Measurements from ENCODE around the gene GNMT.
"Not testable (repeated sequence)": the region's sequence is repeated elsewhere in the genome, so short reads cannot be mapped to it uniquely, and the experiment has no call there.

Gene GNMT

DNA sequence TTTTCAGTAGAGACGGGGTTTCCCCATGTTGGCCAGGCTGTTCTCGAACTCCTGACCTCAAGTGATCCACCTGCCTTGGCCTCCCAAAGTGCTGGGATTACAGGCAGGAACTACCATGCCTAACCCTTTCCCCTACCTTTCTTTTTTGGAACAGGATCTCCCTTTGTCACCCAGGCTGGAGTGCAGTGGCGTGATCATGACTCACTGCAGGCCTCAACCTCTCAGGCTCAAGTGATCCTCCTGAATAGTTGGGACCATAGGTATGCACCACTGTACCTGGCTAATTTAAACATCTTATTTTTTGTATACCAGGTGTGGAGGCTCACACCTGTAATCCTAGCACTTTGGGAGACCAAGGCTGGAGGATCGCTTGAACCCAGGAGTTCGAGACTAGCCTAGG lies 19.2 kb upstream of the GNMT start:
- DNase-seq, result not testable (repeated sequence)

DNA sequence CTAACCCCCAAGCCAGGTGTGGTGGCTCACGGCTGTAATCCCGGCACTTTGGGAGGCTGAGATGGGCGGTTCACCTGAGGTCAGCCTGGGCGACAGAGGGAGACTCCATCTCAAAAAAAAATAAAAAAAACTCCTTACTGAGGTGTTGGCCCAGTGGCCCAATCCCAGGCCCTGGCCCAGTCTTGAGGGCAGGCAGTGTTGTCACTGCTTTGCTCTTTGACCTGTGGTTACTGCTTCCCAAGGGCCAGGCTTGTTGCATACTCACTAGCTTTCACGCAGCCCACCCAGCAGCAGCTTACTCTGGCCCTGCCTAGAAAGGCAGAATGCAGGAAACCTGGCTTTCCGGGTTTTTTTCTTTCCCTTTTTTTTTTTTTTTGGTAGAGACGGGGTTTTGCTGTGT lies 18.1 kb upstream of the GNMT start:
- DNase-seq, result no peak

DNA sequence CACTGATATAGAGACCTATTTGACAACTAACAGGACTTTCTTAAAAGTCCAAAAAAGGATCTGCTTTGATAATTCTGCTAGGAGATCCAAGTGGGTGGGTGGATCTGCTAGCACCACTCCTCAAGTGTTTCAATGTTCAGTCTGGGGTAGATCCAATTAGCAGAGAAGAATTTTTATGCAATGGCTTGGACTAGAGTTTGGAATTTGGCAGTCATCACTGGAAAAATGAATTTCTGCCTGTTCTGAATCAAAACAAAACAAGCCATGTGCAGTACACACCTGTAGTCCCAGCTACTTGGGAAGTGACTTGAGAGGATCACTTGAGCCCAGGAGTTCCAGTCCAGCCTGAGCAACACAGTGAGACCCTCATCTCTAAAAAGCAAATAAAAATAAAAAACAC lies 12.6 kb upstream of the GNMT start:
- DNase-seq, result no peak

DNA sequence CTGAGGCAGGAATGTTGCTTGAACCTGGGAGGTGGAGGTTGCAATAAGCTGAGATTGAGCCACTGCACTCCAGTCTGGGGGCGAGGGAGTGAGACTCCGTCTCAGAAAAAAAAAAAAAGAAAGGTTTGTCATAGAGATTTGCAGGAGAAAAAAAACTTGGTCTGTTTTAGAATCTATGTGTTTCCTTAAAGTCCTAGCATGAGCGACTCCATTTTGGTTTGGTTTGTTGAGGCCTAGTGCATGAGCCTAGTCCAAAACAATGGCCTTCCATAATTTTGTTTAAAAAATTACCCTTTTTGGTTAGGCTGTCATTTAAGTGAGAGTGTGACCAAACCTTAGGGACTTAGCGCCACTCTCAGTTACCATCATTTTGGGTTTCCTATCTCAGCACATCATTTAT lies 8.2 kb upstream of the GNMT start:
- no peak for DNase-seq

DNA sequence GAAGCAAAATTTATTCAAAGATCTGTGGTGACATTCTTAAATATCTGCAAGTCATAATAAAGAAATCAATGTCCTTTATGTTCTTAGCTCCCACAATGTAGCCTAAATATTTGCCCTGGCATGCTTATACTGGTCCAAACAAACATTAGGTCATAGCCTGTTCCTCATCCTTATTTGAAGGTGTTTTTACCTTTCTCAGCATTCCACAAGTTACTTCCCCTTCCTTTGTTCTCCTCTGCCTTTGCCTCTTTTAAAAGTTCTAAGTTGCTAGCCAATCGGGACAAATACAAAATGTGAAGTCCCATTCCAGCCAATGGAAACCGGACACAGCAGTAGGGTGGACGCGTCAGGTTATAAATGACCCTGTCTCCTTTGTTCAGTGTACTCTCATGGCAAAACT lies 6.1 kb upstream of the GNMT start:
- not testable (repeated sequence) for DNase-seq

DNA sequence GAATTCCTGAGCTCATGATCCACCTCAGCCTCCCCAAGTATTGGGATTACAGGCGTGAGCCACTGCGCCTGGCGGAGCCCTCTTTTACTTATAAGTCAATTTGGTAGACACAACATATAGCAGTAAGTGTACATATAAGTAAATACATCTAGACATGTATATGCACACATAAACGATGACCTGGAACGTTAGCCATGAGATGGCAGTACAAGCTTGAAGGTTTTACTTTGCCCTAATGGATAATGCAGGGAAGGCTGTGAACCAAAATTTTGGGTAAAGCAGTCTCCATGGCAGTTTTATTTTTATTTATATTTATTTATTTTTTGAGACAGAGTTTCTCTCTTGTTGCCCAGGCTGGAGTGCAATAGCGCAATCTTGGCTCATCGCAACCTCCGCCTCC lies 2.4 kb upstream of the GNMT start:
- no peak for DNase-seq

DNA sequence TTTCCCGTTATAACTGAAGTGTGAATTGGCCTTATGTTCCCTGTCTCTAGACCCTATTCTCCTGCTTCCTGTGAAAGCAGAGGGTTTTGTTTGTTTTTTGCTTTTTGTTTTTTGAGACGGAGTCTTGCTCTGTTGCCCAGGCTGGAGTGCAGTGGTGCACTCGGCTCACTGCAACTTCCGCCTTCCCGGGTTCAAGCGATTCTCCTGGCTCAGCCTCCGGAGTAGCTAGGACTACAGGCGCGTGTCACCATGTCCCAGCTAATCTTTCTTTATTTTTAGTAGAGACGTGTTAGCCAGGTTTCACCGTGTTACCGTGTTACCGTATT lies 674 bp upstream of the GNMT start:
- DNase-seq, result no peak

DNA sequence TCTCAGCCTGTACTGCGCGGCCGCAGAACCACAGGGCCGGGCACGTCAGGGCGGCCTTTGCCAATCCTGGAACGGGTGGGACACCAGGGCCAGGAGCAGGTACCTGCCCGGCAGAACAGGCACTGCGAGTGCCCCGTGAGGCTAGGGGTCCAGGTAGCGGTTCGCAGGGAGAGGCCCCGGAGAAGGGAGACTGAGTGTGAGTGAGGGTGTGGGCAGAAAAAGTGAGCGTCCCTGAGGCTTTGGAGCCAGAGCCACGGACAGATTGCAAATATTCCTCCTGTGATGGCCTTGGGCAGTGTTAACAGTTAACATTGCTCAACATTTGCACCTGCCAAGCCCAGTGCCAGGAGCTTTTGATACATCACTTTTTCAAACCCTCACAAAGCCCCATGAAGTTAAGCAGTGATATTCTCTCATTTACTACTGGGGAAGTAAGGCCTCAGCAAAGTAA lies 491 bp downstream of the GNMT start:
- DNase-seq, result no peak

DNA sequence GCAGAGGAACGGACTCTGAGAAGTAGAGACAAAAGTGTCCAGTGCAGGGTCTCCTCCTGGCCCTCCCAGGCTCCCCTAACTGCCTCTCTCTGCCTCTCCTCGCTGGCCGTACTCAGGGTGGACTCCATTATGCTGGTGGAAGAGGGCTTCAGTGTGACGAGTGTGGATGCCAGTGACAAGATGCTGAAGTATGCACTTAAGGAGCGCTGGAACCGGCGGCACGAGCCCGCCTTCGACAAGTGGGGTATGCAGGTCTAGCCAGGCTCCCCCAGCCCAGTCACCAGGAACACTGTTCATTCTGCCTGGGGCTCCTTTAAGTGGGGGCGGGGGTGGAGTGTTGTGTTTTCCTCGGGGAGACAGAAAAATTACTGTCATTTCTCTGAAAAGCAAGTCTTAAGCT lies 1.5 kb downstream of the GNMT start:
- no peak for DNase-seq

DNA sequence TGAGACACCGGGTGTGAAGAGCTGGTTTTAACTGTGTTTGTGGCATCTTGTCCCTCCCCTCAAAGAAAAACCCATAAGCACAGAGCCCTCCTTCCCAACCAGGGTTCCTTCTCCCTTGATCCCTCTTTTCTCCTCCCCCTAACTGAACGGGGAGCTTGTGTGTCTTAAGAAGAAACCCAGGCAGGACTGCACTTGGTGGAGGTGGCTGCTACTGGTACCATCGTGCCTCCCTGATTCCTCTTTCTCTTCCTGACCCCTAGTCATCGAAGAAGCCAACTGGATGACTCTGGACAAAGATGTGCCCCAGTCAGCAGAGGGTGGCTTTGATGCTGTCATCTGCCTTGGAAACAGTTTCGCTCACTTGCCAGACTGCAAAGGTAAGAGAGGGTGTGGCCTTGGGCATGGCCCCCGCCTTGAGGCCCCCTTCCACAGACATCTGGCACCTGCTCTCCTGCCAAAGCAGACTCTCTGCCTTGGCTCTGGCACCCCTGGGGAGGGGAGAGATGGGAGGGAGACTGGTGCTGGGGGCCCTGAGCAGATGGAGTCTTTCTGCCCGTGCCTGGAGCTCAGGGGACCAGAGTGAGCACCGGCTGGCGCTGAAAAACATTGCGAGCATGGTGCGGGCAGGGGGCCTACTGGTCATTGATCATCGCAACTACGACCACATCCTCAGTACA lies 2.1 kb downstream of the GNMT start:
- no peak for DNase-seq

DNA sequence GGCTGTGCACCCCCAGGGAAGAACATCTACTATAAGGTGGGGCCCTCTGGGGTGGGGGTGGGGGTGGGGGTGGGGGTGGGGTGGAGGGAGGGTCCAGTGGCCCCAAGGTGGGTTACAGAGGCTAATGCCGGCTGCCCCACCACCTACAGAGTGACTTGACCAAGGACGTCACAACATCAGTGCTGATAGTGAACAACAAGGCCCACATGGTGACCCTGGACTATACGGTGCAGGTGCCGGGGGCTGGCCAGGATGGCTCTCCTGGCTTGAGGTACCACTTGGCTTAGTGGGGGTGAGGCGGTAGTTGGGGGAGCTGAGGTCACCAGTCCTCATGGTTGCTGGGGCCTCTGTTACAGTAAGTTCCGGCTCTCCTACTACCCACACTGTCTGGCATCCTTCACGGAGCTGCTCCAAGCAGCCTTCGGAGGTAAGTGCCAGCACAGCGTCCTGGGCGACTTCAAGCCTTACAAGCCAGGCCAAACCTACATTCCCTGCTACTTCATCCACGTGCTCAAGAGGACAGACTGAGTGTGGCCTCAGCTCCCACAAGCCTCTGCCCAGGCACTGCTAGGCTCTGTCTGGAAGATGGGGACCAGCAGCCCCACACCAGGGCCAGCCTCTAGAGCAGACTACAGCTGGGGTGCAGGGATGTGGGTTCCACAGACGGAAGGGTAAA lies 2.8 kb downstream of the GNMT start:
- DNase-seq, result no peak

DNA sequence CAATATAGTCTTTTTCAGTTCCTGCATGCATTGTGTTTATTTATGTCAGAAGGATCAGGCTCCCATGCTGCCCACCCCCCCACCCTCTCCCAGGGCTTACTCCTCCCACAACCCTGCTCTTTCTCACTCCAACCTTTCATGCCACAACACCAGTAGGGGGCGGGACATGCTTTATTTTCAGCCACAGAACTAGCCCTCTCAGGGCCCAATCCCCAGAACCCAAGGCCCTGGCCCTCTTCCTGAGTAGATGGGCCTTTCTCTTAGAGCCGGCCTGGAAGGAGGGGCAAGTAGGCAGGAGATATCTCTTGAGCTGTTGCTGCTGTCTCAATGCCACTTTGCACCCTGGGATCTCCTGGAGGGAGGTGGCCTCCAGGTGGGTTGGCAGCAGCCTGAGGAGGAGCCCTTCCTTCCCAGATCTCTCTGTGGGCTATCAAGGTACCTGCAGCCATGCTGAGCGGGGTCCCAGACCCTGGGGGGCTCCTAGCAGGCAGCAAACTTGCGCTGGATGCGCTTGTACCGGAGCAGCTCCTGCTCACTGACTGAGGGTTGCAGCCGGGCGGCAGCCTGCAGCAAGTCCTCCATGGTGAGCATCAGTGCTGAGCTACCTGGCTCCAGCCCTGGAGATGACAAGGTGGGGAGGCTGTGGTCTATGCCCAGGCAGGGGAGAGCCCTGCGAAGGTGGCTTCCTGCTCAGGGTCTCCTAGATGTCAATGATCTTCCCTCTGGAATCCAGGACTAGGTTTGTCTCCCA lies 3.5 kb downstream of the GNMT start:
- DNase-seq, result no peak

DNA sequence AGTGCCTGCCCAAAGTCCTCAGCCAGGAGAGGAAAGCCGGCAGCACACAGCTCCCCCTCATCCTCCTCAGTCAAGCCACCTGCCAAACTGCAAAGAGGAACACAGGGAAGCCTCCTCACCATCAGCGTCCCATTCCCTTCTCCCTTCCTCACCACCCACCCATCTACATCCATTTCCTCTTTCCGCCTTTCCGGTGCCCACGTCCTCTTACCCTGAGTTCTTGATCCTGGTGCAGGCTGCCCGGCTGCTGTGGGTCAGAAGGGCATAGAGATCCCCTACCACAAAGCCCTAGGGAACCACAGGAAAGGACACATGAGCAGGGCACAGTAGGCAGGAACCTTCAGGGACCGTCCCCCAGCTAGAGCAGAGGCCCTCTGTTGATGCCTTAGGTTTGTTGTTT lies 6.0 kb downstream of the GNMT start:
- DNase-seq, result no peak

DNA sequence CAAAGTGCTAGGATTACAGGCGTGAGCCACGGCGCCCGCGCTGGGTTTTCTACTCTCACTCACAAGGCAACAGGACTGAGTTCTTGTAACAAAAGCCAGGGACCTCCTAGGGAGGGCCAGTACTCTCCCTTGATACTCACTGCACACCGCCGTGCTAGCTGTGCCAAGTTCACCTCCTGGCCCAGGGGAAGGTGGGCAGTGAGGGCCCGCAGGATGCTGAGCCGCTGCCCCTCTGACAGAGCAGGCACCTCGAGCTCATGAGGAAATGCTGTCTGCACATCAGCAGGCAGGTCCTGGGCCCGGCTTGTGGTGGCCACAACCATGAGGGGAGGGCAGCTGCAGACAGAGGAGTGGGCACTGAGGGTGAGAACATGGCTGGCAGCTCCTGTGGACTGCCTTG lies 6.7 kb downstream of the GNMT start:
- no peak for DNase-seq

DNA sequence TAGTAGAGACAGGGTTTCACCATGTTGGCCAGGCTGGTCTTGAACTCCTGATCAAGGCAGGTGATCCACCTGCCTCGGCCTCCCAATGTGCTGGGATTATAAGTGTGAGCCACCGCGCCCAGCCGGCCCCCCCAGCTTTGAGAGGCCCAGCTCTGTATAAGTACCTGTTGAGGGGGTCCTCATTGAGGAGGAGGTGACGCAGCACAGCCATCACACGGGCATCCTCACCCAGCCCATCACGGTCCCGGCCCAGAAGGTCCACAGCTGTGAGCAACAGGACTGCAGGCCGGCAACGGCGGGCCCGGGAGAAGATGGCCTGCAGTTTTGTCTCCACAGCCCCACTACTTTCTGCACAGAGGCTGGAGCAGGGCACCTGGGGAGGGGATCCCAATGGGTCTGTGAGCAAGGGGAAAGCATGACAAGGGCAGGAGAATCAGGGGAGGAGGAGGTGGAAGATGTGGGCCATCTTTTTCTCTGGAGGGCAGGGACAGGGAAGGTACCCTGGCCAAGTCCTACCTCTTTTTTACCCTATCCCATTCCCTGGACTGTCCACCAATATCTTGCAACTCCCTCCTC lies 7.7 kb downstream of the GNMT start:
- no peak for DNase-seq

DNA sequence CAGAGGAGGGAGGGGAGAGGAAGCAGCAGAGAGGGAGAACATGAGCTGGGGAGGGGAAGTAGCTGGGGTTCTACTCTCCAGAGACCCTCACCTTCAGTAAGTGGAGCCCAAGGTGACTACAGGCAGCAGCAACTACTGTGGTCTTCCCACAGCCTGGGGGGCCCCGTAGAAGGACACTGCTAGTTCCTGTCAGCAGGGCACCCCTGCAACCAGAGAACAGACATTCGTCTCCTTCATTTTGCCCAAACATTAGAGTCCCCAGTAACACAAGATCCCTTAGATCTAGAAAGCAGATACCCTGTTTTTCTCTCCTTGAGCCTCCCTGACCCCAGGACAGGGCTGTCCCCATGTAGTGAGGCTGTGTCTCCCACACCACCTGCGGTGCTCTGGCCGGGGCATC lies 8.2 kb downstream of the GNMT start:
- no peak for DNase-seq

DNA sequence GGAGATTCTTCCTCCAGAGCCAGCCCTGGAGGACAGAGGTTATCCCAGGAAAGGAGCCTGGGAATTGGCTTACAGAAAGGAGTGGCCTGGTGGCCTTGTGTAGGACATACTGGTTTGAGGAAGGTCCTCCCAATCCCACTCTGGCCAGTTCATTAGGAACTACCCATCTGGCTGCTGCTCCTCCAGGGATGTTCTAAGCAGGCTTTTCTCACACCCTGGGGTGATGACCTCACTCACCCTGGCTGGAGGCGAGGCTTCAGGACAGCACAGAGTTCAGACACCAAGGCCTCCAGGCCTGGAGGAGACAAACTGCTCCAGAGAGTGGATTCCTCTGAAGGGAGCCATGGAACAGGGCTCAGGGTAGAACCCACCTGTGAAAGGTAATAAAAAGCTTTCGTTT lies 8.9 kb downstream of the GNMT start:
- DNase-seq, result no peak

DNA sequence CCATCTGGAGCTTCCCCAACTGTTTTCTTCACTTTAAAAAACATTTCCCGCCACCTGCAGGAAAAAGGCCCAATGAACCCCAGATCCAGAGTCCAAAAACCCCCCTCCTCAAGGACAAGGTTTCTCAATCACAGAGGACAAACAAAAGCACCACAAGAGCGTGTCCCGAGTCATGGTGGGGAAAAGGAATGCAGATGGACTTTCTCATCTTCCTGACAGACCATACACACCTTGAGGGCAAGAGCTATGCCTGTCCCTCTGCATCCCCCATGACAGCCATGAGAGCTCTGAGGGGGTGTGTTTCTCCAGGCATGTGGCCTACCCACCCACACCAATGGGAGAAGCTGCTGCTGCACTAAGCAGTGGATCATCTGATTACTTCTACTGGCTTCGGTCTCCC lies 9.4 kb downstream of the GNMT start:
- DNase-seq, result no peak

DNA sequence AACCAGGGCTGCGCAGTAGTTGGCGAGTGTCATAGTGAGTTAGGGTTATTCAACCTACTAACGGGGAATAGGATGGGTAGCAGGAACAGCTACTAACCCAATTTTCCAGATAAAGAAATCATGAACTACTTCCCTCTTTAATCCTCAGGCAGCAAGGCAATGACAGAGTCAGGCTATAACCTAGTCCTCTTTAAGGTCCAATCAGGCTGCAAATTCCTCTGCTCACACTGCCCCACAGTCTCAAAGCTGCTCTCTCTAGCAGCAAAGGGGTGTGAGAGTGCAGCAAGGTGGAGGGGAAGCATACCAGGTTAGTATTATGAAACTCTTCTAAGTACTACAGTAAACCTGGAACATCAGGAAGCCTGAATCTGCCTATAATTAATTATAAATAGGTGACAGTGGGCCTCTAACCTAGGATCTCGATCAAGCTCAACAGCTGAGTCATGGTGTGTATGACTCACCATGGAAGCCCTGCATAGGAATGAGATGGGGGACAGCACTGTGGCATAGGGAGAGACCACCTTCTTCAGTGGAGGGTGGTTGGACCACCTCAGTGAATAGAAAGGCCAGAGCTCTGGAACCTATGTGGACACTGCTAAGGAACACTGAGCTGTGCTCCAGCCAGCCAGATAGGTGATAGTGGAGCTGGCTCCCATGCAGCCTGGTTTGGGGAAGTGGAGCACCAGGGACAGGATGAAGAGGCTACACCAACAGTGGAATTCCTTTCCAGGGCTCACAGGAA lies 10.5 kb downstream of the GNMT start:
- DNase-seq, result no peak

DNA sequence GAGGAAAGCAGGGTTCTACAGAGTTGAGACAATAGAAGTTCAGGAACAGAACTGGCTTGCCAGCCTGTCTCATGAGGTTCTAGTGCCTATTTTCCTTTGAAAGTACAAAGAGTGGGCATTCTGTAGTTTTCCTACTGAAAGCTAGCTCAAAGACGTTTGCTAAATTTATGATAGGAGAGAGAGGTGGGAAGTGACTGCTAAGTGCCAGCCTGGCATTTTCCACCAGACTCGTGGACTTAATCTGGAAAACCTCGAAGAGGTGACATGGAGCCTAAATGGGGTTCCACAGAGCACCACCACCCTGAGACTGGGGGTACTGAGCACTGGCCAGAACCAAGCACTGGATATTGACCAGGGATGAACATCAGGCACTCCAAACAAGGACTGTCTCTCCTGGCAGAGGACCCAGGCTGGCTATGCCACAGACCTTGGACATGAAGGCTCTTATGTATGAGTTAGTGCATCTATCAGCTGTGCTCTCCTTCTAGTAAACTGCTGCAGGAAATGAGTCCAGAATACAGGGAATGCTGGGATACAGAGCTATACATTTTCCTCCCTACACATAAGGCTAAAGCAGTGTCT lies 11.3 kb downstream of the GNMT start:
- DNase-seq, result no peak

DNA sequence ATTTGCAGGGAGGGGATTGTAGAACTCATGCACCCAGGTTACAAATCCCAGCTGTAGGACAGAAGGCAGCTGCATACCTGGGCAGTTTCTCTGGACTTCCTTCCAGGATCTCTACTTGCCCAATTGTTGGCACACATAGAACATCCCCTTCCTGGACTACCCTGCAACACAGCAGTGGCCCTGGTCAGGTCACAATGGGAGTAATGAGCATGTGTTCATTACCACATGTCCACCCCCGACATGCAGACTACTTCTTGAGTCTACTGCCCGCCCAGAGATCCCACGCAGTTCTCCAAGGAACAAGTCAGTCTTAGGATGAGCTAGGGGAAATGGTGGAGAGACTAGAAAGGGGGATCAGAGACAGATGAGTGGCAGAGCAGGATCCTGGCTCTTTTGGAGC lies 13.4 kb downstream of the GNMT start:
- DNase-seq, result no peak

DNA sequence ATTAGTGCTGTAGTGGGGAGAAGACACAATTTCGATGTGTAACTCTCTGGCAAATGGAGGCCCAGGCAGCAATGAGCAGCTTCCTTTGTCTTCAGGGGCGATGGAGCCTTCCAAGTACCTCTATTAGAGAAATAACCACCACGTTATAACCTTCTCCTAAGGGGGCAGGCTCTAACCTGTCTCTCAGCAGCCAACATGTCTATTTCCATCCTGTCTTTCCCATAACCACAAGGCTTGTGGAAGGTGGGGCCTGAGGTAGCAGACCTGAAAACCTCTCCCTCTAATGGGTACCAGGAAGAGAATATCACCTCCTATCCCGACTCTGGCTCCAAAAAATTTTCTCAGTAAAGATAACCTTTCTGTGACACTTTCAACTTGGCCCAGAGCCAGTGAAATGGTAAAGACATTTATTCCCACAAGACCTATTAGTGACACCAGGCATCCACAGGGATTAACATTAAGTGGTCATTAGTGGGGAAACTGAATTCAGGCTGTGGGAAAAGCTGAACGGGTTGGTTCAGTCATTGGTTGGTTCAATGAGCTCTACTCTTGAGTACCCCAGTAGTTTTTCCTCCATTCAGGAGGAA lies 14.5 kb downstream of the GNMT start:
- DNase-seq, result no peak

Data from right kidney (tissue), 1 donor.